HL-60/S4 treated with retinoic acid at 250 ng/mL for 4 days and 3 days (cell line): ENCODE measurements around the gene TNFAIP8L1.

Experiments used
- in situ Hi-C: fragments of 300-500 bp; cut with MboI; formaldehyde crosslinking; loops from 2 replicates; pipeline ENCODE4 v1.7.0; 2022; ENCODE audit warnings: low sequenced_read_pairs

The TNFAIP8L1 gene

GRCh38 chr19:4647676-4648644, 8.6 kb downstream of the TNFAIP8L1 start:
- in situ Hi-C loops, result no loop called here

DNA sequence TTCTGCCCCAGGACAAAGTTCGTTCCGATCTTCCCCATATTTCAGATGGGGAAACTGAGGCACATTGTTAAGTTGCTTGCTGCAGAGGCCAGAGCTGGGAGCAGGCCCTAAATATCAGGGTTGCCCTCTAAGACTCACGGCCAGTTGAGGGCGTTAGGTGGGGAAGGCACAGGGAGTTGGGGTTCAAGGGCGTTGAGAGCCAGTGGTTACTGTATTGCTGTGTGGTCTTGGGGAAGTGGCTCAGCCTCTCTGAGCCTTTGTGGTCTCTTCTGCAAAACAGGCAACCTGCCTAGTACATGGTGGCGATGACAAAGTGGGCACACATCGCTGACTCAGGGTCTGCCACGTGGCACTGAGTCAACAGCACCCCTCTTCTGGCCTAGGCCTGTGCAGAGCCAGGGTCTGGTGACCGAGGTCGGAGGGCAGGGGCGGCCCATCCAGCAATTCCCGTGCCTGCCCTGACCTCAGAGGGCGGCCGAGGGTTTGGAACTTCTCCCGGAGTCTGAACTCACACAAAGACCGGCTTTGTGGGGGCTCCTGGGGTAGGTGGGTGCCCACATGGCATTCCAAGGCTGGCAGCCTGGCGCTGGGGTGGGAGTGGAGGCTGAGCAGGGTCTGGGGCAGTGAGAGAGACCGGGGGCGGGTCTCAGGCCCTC, 10.2 kb downstream of the TNFAIP8L1 start:
- in situ Hi-C loops, result no loop called here

DNA sequence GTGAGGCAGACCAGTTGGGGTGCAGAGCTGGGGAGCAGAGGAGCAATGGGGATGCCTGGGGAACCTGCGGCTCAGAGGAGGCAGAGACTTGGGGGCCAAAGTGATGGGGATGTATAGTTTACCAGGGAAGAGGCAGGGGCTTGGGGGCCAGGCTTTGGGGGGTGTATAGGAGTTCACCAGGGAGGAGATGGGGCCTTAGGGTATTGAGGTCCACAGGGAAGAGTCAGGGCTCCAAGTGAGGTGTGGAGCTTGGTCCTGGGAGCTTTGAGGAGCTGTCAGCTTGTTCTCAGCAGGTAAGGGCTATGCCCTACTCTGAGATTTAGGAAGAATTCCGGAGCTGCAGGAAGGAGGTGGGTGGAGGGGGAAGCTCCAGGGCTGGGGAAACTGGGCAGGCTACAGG, 10.8 kb downstream of the TNFAIP8L1 start:
- in situ Hi-C loops, result no loop called here

DNA sequence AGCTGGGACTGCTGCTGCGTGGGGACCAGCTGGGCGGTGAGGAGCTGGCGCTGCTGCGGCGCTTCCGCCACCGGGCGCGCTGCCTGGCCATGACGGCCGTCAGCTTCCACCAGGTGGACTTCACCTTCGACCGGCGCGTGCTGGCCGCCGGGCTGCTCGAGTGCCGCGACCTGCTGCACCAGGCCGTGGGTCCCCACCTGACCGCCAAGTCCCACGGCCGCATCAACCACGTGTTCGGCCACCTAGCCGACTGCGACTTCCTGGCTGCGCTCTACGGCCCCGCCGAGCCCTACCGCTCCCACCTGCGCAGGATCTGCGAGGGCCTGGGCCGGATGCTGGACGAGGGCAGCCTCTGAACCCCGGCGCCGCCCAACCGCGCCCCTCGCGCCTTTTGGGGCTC, 12.8 kb downstream of the TNFAIP8L1 start:
- in situ Hi-C loops, result no loop called here

DNA sequence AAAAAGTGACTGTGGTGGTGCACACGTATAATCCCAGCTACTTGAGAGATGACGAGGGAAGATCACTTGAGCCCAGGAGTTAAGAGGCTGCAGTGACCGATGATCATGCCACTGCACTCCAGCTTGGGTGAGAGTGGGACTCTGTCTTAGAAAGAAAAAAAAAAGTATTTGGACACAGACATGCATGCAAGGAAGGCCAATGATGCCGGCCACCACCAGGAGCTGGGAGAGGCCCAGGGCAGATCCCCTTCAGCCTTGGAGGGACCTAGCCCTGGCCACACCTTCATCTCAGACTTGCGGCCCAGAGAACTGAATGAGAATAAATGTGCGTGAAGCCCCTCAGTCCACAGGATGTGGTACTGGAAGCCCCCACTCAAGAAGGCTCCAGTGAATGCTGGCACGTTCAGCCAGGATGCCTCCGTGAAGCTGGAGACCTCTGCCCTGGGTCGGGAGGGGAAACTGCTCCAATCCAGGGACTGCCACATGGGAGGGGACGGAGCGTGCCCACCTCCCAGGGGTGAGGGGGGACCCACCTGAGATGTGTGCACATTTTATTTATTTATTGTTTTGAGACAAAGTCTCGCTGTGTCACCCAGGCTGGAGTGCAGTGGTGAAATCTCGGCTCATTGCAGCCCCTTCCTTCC, 14.6 kb downstream of the TNFAIP8L1 start:
- in situ Hi-C loops, result no loop called here

- in situ Hi-C loops, result no loop called here
These were observed 15.4 kb downstream of the TNFAIP8L1 start for GRCh38 chr19:4654437-4655361.

- in situ Hi-C loops, result no loop called here
These were observed 16.8 kb downstream of the TNFAIP8L1 start for GRCh38 chr19:4656102-4656501.

GRCh38 chr19:4657262-4657661, 17.9 kb downstream of the TNFAIP8L1 start:
- in situ Hi-C loops, result no loop called here

DNA sequence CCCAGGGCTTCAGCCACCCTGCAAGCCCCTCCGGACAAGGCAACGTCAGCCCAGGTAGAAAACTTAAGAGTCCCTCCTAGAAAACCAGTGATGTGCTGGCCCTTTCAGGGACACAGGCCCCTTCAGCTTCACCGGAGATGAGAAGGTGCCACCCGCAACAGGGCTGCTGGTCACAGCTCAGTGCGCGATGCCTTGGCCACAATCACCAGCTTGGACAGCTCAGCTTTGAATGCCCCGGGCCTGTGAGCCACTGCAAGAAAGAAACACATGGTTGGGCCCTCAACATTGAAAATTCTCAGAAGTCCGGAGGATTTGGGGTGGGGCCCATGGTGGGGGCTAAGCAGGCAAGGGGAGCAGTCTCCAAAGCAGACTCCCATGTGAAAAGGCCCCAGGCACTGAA, 18.5 kb downstream of the TNFAIP8L1 start:
- in situ Hi-C loops, result no loop called here

DNA sequence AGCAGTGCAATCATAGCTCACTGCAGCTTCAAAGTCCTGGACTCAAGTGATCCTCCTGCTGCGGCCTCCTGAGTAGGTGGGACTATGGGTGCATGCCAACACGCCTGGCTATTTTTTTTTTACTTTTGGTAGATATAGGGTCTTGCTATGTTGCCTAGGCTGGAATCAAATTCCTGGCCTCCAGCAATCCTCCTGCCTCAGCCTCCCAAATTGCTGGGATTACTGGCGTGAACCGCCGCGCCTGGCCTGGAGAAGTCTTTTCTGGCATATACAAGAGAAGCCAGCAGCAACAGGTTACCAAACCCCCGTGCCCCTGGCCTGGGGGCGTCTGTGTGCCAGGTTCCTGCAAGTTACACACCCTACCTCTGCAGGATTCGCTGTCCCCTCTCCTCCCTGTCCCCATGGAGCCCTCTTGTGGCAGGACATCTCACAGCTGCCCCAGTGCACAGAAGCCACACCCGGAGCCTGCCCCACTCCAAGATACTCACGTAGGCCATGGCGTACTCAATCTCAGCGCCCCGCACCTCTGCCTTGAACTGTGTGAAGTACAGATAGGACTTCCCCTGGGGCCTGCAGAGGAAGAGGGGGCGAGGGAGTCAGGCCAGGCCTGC, 21.0 kb downstream of the TNFAIP8L1 start:
- in situ Hi-C loops, result no loop called here

GRCh38 chr19:4660993-4661392, 21.7 kb downstream of the TNFAIP8L1 start:
- in situ Hi-C loops, result no loop called here

DNA sequence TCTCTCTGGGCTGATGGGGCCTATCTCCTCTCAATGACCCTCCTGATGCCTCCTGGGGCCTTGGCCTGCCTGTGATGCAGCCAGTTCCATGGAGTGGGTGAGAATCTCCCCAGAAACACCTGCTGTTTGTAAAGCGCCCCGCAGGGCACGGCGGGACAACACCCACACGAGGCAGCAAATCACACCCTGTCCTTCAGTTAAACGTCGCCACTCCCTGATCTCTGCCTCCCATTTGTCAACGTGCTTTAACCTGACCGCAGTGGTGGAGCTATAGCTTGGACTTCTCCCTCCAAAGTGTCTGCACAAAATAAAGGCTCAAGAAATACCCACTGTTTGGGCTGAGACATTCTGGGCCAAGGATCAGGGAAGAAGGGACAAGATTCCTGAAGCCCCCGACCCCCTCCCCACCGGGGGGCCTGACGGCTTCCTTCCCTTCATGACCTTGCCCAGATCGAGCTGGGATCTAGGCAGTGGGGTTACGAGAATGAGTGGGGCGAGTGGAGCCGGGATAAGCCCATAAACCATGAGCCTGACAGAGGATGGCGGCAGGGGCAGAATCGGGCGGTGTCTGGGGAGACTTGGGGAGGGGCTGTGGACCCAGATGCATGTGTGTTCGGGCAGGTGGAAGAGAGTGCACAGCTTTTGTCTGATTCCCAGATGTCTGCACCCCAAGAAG, 22.8 kb downstream of the TNFAIP8L1 start:
- in situ Hi-C loops, result no loop called here

DNA sequence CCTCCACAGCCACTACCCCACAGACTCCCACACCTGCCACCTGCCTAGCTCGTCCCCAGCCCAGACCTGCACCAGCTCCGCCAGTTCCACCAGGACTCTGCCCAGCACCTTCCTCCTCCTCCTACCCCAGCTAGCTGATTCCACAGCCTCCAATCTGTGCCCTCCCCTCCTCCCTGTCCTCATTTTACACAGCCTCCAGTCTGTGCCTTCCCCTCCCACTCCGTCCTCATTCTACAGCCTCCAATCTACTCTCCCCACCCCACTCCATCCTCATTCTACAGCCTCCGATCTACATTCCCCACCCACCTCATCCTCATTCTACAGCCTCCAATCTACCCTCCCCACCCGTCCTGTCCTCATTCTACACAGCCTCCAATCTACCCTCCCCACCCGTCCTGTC, 23.5 kb downstream of the TNFAIP8L1 start:
- in situ Hi-C loops, result no loop called here

DNA sequence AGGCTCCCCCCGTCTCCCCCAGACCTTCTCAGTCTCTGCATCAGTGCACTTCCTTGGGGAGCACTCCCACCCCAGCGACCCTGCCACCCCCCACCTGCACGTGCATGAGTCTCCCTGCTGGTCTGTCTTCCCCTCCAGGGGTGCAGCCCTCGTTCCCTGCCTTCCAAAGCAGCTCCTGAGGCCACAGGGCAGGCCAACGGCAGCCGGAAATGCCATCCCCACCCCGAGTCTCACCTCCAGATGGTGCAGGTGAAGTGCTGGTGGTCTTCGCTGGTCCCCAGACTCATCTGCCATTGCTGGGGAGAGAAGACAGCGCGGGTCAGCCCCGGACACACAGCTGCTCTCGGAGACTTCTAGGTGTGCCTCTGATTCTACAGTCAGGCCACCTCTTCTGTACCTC, 25.3 kb downstream of the TNFAIP8L1 start:
- in situ Hi-C loops, result no loop called here

- in situ Hi-C loops, result no loop called here
These were observed 30.6 kb downstream of the TNFAIP8L1 start, which contains the start of gene MYDGF for GRCh38 chr19:4669723-4670480. Gene MYDGF (minus strand): TSS chr19:4670342. CDS start chr19:4670334, 8 bp downstream.

DNA sequence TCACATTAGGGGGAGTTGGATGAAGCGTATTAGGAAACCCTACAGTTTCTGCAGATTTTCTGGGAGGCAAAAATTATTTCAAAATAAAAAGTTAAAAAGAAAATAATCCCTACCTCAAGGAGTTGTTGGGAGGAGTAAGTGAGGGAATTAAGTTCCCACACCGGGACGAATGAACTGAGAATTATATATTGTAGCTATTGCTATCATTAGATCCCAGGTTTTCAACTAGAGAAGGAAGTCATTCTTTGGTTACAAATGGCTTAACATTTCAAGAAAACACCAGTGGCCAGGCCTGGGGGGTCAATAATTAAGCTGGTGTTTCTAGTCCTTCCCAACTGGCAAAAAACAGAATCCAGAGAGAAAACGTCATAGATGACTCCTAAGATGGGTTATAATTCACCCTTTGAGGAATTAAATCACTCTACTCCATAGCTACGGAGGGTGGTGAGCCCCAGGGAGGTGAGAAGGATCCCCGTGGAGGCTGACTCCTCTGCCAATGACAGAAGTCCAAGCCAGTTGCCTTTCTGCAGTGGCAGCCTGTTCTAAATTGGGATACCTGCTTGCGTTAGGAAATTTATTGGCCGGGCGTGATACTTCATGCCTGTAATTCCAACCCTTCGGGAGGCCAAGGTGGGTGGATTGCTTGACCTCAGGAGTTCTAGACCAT, 32.0 kb downstream of the TNFAIP8L1 start:
- in situ Hi-C loops, result no loop called here

DNA sequence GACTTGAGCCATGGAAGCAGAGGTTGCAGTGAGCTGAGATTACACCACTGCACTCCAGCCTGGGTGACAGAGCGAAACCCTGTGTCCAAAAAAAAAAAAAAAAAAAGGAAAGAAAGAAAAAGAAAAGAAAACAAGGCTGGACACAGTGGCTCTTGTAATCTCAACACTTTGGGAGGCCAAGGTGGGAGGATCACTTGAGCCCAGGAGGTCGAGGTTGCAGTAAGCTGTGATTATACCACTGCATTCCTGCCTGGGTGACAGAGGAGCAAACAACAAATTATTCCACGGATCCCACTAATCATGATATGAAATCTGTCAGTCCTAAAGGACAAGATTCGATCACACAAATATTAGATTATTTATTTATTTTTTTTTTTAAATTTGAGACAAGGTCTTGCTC, 33.9 kb downstream of the TNFAIP8L1 start:
- in situ Hi-C loops, result no loop called here

- in situ Hi-C loops, result no loop called here
These were observed 34.4 kb downstream of the TNFAIP8L1 start for GRCh38 chr19:4673726-4674125.
